ENCODE measurements around the gene HSBP1. TPM values are rescaled to one million over a fixed set of nuclear protein-coding genes. Genes with fewer than 3 reads are reported as not detected.

HSBP1 gene
- total and polyA plus RNA-seq, 2 of the 8 experiments (the other 6 are each of a cell fraction or from before 2014, with no cell fraction given) = 78.4 to 219 TPM

DNA sequence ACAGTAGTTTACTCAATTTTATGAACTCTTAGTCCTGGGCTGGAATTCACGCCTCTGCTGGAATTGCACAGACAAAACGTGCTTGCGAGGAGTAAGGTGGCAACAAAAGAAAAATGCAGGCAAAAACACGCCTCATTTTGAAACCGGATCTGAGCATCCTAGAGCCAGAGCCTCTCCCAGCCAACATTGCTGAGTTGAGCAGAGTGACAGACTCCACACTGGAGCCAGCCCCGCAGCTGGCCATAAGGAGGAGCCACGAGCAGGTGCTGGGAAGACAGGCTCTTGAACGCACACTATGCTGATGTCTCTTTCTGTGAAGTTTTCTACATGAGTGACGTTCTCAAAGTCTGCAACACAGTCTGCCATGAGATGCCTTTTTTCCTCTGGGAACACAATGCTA is 14.6 kb upstream of the HSBP1 start:
- no peaks in the 10 kb centered on the region for H3K9me3 ChIP-seq (ENCODE audit: insufficient read depth in 2 of 2, low read depth in 1 of 2, low read length in 1 of 2)
- H2AK5ac ChIP-seq (ENCODE audit: low read depth, low read length) = no peak overlapping the region
- H3K18ac ChIP-seq (ENCODE audit: extremely low read depth, low read length) = no peak overlapping the region
- no peak overlapping the region for H3K23ac ChIP-seq (ENCODE audit: insufficient read length)
- DNase-seq (ENCODE audit: low read depth in 1 of 2, low spot score in 2 of 2) = no peak
- H4K5ac ChIP-seq (ENCODE audit: insufficient read length, low read depth, low read length) = no peak overlapping the region
- no peak overlapping the region for H4K8ac ChIP-seq (ENCODE audit: extremely low read depth, insufficient read depth, low read length)
- 81% methylated on average over 9 of the region's 9 CpGs; no CpG with 5 or more reads in 1 of the 2 experiments for WGBS, 2 experiments (ENCODE audit: extremely low coverage in 1 of 2, insufficient coverage in 1 of 2, insufficient read length in 1 of 2, insufficient replicate concordance in 2 of 2, low coverage in 1 of 2, low lambda C conversion rate in 2 of 2, missing lambda C conversion rate in 1 of 2)
- H3K4me2 ChIP-seq (ENCODE audit: insufficient read depth in 1 of 2, low read depth in 2 of 2, low read length in 2 of 2) = no peak overlapping the region
- 0 out of 2 replicates have a peak overlapping the region, but pooled peaks have one; percentile 9 for H2BK5ac ChIP-seq (ENCODE audit: low read depth, low read length)
- H3K27me3 ChIP-seq (replicated peaks in 1 of 4; ENCODE audit: control insufficient read depth in 3 of 4, extremely low read depth in 1 of 4, insufficient read depth in 3 of 4, low read length in 3 of 4) = no peaks in the 10 kb centered on the region
- H2BK120ac ChIP-seq (replicated peaks; ENCODE audit: low read depth, low read length) = no peak overlapping the region
- H2AFZ ChIP-seq (ENCODE audit: low read length) = no peak overlapping the region
- H3K9ac ChIP-seq (replicated peaks in 1 of 4; ENCODE audit: extremely low read depth in 1 of 4, low read depth in 3 of 4, low read length in 3 of 4) = no peak overlapping the region; a peak in 1 of 7 replicates
- H3K14ac ChIP-seq (ENCODE audit: insufficient read length) = no peak overlapping the region
- no peaks in the 10 kb centered on the region for H3K4me1 ChIP-seq (replicated peaks in 1 of 4; ENCODE audit: control insufficient read depth in 3 of 4, insufficient read depth in 4 of 4, low read length in 3 of 4)
- H3K27ac ChIP-seq (ENCODE audit: low read depth, low read length) = no peak overlapping the region
- H2BK15ac ChIP-seq (ENCODE audit: low read length) = peak overlapping the region; percentile 18; the same call in 1 of the 2 replicates
- no peak overlapping the region for H3K4me3 ChIP-seq (ENCODE audit: extremely low read depth in 1 of 4, insufficient read depth in 2 of 4, low read depth in 3 of 4, low read length in 4 of 4)
- no peak overlapping the region for H3K4ac ChIP-seq (replicated peaks; ENCODE audit: insufficient read length, low read depth, low read length)
- ChIA-PET POLR2A (ENCODE audit: partially characterized antibody) (no interaction called here), CTCF (ENCODE audit: partially characterized antibody) (no interaction called here)
- TF ChIP-seq CTCF (IDR thresholded peaks at IDR 0.05; ENCODE audit: control extremely low read depth in 1 of 3, insufficient read depth in 1 of 3, low read depth in 1 of 3, low read length in 3 of 3) (peak; percentile 21 to 42 (median 21); a peak in 3 of 4 replicates), MAX (IDR thresholded peaks at IDR 0.05) (no peak), HDAC6 (IDR thresholded peaks at IDR 0.05; ENCODE audit: low read depth, low read length) (no peak), BACH1 (IDR thresholded peaks at IDR 0.05; ENCODE audit: low read length) (no peak), RAD21 (IDR thresholded peaks at IDR 0.05 in 1 of 2, conservative IDR thresholded peaks at IDR 0.05 in 1 of 2; ENCODE audit: low read depth in 2 of 2, low read length in 2 of 2) (peak; percentile 22 to 45; a peak in 3 of 4 replicates), YY1 (IDR thresholded peaks at IDR 0.05; ENCODE audit: low read depth, low read length) (no peak)
- H3K23me2 ChIP-seq (ENCODE audit: low read depth, low read length) = no peaks in the 10 kb centered on the region
- H3K79me1 ChIP-seq (ENCODE audit: low read depth, low read length) = no peaks in the 10 kb centered on the region
- H4K20me1 ChIP-seq (replicated peaks in 1 of 2; ENCODE audit: control insufficient read depth in 1 of 2, insufficient read depth in 2 of 2, low read length in 2 of 2) = no peaks in the 10 kb centered on the region
- no peak overlapping the region for H4K91ac ChIP-seq (replicated peaks; ENCODE audit: insufficient read length, low read length)
- no peak overlapping the region for H2BK20ac ChIP-seq (ENCODE audit: low read length)
- H3K79me2 ChIP-seq (ENCODE audit: control insufficient read depth in 1 of 2, insufficient read depth in 2 of 2, low read length in 2 of 2) = no peaks in the 10 kb centered on the region
- no peak for FAIRE-seq
- no peaks in the 10 kb centered on the region for H3K36me3 ChIP-seq (ENCODE audit: control insufficient read depth in 2 of 4, insufficient read depth in 4 of 4, low read length in 3 of 4)
- H3K56ac ChIP-seq (replicated peaks; ENCODE audit: insufficient read length, low read depth, low read length) = no peak overlapping the region
- peak overlapping the region; percentile 54; the same call in 1 of the 2 replicates for H2BK12ac ChIP-seq (ENCODE audit: low read depth, low read length)

All from H1 (cell line).